Measurements from ENCODE around the gene PCK2. TPM values are rescaled to one million over a fixed set of nuclear protein-coding genes. Genes with fewer than 3 reads are reported as not detected.

The PCK2 gene
- total and polyA plus RNA-seq, 3 donors from 2014 or later, result 20.7 to 43.6 (median 30.6) TPM

DNA sequence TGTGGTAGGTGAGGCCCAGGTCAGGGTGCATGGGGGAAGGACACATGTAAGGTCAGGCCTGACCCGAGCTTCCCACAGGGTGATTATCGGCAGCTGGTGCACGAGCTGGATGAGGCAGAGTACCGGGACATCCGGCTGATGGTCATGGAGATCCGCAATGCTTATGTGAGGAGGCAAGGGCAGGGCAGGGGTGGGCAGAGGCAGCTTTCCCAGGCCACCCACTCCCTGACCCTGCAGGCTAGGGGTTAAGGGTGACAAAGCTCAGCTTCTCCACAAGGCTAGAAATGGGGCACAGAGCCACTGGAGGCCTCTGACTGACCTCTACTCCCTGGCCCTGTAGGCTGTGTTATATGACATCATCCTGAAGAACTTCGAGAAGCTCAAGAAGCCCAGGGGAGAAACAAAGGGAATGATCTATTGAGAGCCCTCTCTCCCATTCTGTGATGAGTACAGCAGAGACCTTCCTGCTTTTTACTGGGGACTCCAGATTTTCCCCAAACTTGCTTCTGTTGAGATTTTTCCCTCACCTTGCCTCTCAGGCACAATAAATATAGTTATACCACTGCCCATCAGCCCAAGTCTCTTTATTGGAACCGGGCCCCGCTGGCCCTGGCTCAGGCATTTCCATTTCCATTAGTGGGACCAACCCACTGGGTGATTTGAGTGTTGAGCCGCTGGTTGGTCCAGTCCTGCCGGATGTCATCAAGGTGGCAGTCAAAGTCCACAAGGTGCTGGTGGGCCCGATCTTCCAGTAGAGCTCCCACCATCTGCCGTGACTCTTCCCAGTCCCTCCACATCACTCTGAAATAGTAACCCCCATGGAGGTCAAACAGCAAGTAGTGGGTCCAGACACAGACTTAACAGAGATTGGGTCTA, 44.5 kb downstream of the PCK2 start:
- no peaks in the 10 kb centered on the region for H3K9me3 ChIP-seq
- TF ChIP-seq POLR2A (IDR thresholded peaks at IDR 0.05) (no peak), CTCF (IDR thresholded peaks at IDR 0.05) (no peak)
- H3K36me3 ChIP-seq (ENCODE audit: low read depth, missing control alignments), result no peaks in the 10 kb centered on the region
- no peak overlapping the region for H3K4me3 ChIP-seq
- intact Hi-C loops (cut with DNase I; ENCODE audit: low total_unique reads), result no loop called here
- DNase-seq, result no peak
- H3K27me3 ChIP-seq, result no peaks in the 10 kb centered on the region
- WGBS, 2 donors, result 79 to 81% methylated on average over 11 to 13 of the region's 13 CpGs
- peaks cover 24% of the 10 kb centered on the region for H3K4me1 ChIP-seq
- no peak overlapping the region for H3K27ac ChIP-seq

DNA sequence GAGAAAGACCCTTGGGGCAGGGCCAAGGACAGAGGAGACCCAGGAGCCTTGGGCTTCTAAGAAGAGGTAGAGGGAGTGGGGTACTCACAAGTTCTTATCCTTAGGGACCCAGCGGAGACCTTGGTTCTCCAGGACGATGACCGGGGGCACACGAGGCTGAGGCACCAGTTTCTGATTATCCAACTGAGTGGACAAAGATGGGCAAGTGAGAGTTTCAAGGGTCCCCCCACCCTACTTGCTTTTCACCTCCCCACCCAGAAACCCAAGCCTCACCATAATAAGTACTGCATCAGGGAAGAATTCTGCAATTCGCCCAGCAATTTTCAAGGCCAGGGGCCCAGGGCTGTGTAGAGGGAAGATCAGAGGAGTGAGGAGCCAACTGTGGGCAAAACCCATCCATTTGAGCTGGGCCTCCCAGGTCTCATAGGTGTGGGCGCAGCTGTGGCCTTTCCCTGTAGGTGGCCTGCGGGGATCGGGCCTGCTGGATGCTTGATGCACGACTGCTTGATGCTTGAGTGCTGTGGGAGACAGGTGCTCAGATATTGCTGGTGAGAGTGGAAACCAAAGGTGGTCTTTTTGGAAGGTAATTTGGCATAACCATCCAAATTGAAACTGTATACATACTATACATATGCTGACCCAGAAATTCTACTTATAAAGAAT, 45.3 kb downstream of the PCK2 start:
- Histone ChIP-seq H3K36me3 (ENCODE audit: low read depth, missing control alignments) (no peaks in the 10 kb centered on the region), H3K27me3 (no peaks in the 10 kb centered on the region), H3K27ac (no peak overlapping the region), H3K9me3 (no peaks in the 10 kb centered on the region), H3K4me3 (no peak overlapping the region), H3K4me1 (peaks cover 24% of the 10 kb centered on the region)
- no peak for DNase-seq
- intact Hi-C loops (cut with DNase I; ENCODE audit: low total_unique reads), result no loop called here
- no peak for TF ChIP-seq POLR2A (IDR thresholded peaks at IDR 0.05)
- TF ChIP-seq CTCF (IDR thresholded peaks at IDR 0.05), result no peak
- WGBS, 2 donors, result 81 to 91% methylated on average over 9 of the region's 9 CpGs

DNA sequence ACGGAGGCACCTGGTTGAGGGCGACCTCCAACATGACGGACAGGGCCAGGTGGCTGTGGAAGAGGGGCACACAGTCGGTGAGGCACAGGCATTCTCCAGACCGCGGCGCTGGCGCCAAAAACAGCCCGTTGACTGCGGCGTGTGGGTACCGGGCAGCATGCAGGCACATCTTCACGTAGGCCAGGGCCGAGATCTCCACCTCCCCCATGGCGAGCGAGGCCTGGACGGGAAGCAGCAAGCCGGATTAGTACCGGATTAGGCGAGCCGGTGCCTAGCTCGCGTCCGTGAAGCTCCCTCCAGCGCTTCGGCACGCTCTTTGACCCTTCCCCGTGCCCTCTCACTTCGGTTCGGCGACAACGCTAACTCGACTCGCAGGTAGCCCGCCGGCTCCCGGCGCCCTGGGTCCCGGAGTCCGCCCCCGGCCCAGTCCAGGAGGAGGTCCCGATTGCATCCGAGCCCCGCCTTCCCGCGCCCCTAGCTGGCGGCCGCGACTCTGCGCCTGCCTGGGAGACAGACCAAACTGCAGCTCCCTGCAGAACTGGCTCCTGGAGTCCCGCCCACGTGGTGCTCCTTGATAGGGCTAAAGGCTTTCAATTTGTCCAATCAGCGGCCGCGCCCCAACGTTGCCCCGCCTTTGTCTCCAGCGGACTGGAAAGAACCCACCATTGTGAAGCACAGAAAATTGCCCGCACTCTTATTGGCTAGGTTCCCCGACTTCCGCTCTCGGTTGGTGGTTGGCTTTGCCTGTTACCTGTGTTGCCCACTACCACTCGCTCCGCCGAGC, 47.2 kb downstream of the PCK2 start, which contains the start of gene EMC9:
Gene EMC9, minus strand, starts transcription at position 495 of the 784 bp plus-strand sequence. Its CDS starts 287 bp downstream, at position 208.
- H3K27me3 ChIP-seq, result no peaks in the 10 kb centered on the region
- intact Hi-C loops (cut with DNase I; ENCODE audit: low total_unique reads), result no loop called here
- peak; percentile 100 for DNase-seq
- peak within 1 kb of the TSS; percentile 84 to 87 for H3K4me3 ChIP-seq
- H3K9me3 ChIP-seq, result no peaks in the 10 kb centered on the region
- no peaks in the 10 kb centered on the region for H3K36me3 ChIP-seq (ENCODE audit: low read depth, missing control alignments)
- peak within 1 kb of the TSS; percentile 89 to 93 for H3K27ac ChIP-seq
- peaks cover 26% of the 10 kb centered on the region for H3K4me1 ChIP-seq
- TF ChIP-seq POLR2A (IDR thresholded peaks at IDR 0.05) (no peak), CTCF (IDR thresholded peaks at IDR 0.05) (peak; percentile 23 to 73 (median 32))
- 0 to 1% methylated on average over 41 to 65 of the region's 65 CpGs for whole genome bisulfite sequencing, 2 donors

DNA sequence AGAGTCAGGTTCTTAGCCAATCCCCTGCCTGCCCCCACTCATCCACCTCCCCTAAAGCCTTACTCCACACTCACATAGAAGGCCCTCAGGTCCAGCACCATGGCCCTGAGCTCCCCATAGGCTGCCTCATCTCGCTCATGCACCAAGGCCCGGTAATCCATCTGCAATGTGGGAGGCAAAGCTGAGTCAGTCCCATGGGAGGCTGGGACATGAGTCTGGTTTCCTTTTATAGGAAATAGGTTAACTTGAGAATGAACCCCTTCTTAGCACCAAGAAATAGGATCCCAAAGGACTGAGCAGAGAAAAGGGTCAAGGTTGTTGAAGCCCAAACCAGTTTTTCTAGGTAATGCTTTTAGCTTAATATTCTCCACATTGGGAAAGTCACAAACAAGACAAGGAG, 49.4 kb downstream of the PCK2 start:
- Histone ChIP-seq H3K36me3 (ENCODE audit: low read depth, missing control alignments) (no peaks in the 10 kb centered on the region), H3K9me3 (no peaks in the 10 kb centered on the region), H3K27me3 (no peaks in the 10 kb centered on the region), H3K4me1 (peaks cover 24% of the 10 kb centered on the region), H3K27ac (no peak overlapping the region), H3K4me3 (no peak overlapping the region)
- WGBS, 2 donors, result 76 to 85% methylated on average over 2 of the region's 2 CpGs
- no peak for DNase-seq
- TF ChIP-seq POLR2A (IDR thresholded peaks at IDR 0.05), result no peak
- no peak for TF ChIP-seq CTCF (IDR thresholded peaks at IDR 0.05)
- intact Hi-C loops (cut with DNase I; ENCODE audit: low total_unique reads), result no loop called here

Measured in testis (tissue), 3 donors.